Gastrocnemius medialis (tissue), 4 donors: ENCODE results near the gene ROBO1. TPM values are rescaled to one million over a fixed set of nuclear protein-coding genes. Genes with fewer than 3 reads are reported as not detected.

Experiments used
- ATAC-seq, 2 donors: fragments of 150-250 bp; one replicate each; pipeline ENCODE4 v1.9.1; 2016
- DNase-seq, 2 donors: peaks; one replicate each; pipeline ENCODE4 v3.0.0-alpha.2; 2019
- H3K27ac ChIP-seq, 4 donors: fragments of 200-600 bp; sonication (generic); 1 replicate in 1 of 4; 2 replicates in 3 of 4; pipeline ENCODE4 v1.5.1; 2016 to 2018; ENCODE audit warnings: mild to moderate bottlenecking in 2 of 4, moderate library complexity in 1 of 4
- H3K27me3 ChIP-seq, 3 donors: fragments of 200-600 bp; sonication (generic) in 2 of 3; 1 replicate in 1 of 3; 2 replicates in 2 of 3; pipeline versions ENCODE4 v1.5.1 to v1.6.0; 2016 to 2019; ENCODE audit warnings: mild to moderate bottlenecking in 1 of 3, moderate library complexity in 1 of 3
- H3K36me3 ChIP-seq, 2 donors: fragments of 200-600 bp; sonication (generic) in 1 of 2; one replicate each; pipeline ENCODE4 v1.5.1; 2017 to 2018
- H3K4me1 ChIP-seq, 2 donors: fragments of 200-600 bp; sonication (generic) in 1 of 2; one replicate each; pipeline ENCODE4 v1.5.1; 2016 to 2017; ENCODE audit warnings: mild to moderate bottlenecking in 2 of 2
- H3K4me3 ChIP-seq, 4 donors: fragments of 200-600 bp; sonication (generic) in 3 of 4; 1 replicate in 1 of 4; 2 replicates in 3 of 4; pipeline ENCODE4 v1.5.1; 2016 to 2019; ENCODE audit warnings: mild to moderate bottlenecking in 2 of 4
- H3K9me3 ChIP-seq, 3 donors: fragments of 200-600 bp; sonication (generic) in 2 of 3; 1 replicate in 1 of 3; 2 replicates in 2 of 3; pipeline ENCODE4 v1.5.1; 2016 to 2019
- CTCF ChIP-seq, 5 experiments: fragments of 450-650 bp in 3 of 5; fragments of 200-600 bp in 2 of 5; sonication (generic) in 2 of 5; IDR thresholded peaks in 4 of 5; conservative IDR thresholded peaks in 1 of 5; 1 replicate in 4 of 5; 2 replicates in 1 of 5; pipeline ENCODE4 v1.5.1; 2016 to 2019; ENCODE audit warnings: antibody characterized with exemption in 5 of 5, mild to moderate bottlenecking in 3 of 5, moderate library complexity in 3 of 5
- POLR2A ChIP-seq, 2 donors: fragments of 450-650 bp; IDR thresholded peaks; one replicate each; pipeline ENCODE4 v1.6.1; 2017; ENCODE audit warnings: antibody characterized with exemption in 2 of 2, mild to moderate bottlenecking in 2 of 2, moderate library complexity in 2 of 2
- in situ Hi-C, 4 donors: fragments of 200-750 bp; cut with MboI; loops; one replicate each; pipeline versions ENCODE4 v1.15.0 to v1.8.0; 2017; ENCODE audit warnings: low sequenced_read_pairs in 4 of 4
- intact Hi-C: fragments of 100-400 bp; cut with DNase I; formaldehyde crosslinking; loops from one replicate; pipeline ENCODE4 v1.15.1; 2023; ENCODE audit warnings: low total_unique reads
- total RNA-seq, 4 donors: library from RNA; depleted of rRNA; stranded (reverse); fragments of >200 nt; gene quantifications; one replicate each; pipeline versions ENCODE4 v1.1.0 to v1.2.3, GENCODE V29; 2016

The ROBO1 gene
- total RNA-seq, 4 donors from 2014 or later, result 4.2 to 16.0 (median 9.5) TPM

GRCh38 chr3:78906930-78907329, 860.9 kb downstream of the ROBO1 start:
- Histone ChIP-seq H3K27me3 (no peaks in the 10 kb centered on the region), H3K4me1 (no peaks in the 10 kb centered on the region), H3K36me3 (no peaks in the 10 kb centered on the region), H3K27ac (no peak overlapping the region), H3K9me3 (no peaks in the 10 kb centered on the region), H3K4me3 (no peak overlapping the region)
- intact Hi-C loops (no loop called here), in situ Hi-C loops (no loop called here)
- DNase-seq (no peak), ATAC-seq (no peak)
- no peak for TF ChIP-seq POLR2A (IDR thresholded peaks at IDR 0.05)

GRCh38 chr3:78906245-78906644, 861.6 kb downstream of the ROBO1 start:
- DNase-seq, result no peak
- no peak for TF ChIP-seq POLR2A (IDR thresholded peaks at IDR 0.05)
- no peak for TF ChIP-seq CTCF (IDR thresholded peaks at IDR 0.05 in 4 of 5, conservative IDR thresholded peaks at IDR 0.05 in 1 of 5)
- ATAC-seq, result no peak
- Histone ChIP-seq H3K27me3 (no peaks in the 10 kb centered on the region), H3K36me3 (no peaks in the 10 kb centered on the region), H3K9me3 (no peaks in the 10 kb centered on the region), H3K4me3 (no peak overlapping the region), H3K27ac (no peak overlapping the region), H3K4me1 (no peaks in the 10 kb centered on the region)
- in situ Hi-C loops, result no loop called here
- intact Hi-C loops, result no loop called here

GRCh38 chr3:78905700-78906099, 862.1 kb downstream of the ROBO1 start:
- H3K27ac ChIP-seq, result no peak overlapping the region
- intact Hi-C loops (no loop called here), in situ Hi-C loops (no loop called here)
- H3K27me3 ChIP-seq, result no peaks in the 10 kb centered on the region
- DNase-seq (no peak), ATAC-seq (no peak)
- TF ChIP-seq POLR2A (IDR thresholded peaks at IDR 0.05), result no peak
- no peaks in the 10 kb centered on the region for H3K4me1 ChIP-seq
- no peaks in the 10 kb centered on the region for H3K36me3 ChIP-seq
- no peak overlapping the region for H3K4me3 ChIP-seq
- H3K9me3 ChIP-seq, result no peaks in the 10 kb centered on the region

GRCh38 chr3:78901544-78901943, 866.3 kb downstream of the ROBO1 start:
- ATAC-seq, result no peak
- no peaks in the 10 kb centered on the region for H3K4me1 ChIP-seq
- no peak for DNase-seq
- no peak overlapping the region for H3K4me3 ChIP-seq
- no peak overlapping the region for H3K27ac ChIP-seq
- H3K27me3 ChIP-seq, result no peaks in the 10 kb centered on the region
- TF ChIP-seq POLR2A (IDR thresholded peaks at IDR 0.05) (no peak), CTCF (IDR thresholded peaks at IDR 0.05 in 4 of 5, conservative IDR thresholded peaks at IDR 0.05 in 1 of 5) (no peak)
- H3K36me3 ChIP-seq, result no peaks in the 10 kb centered on the region
- intact Hi-C loops, result no loop called here
- H3K9me3 ChIP-seq, result no peaks in the 10 kb centered on the region
- in situ Hi-C loops, result no loop called here

GRCh38 chr3:78900880-78901279, 866.9 kb downstream of the ROBO1 start:
- H3K4me3 ChIP-seq, result no peak overlapping the region

More at GRCh38 chr3:78900880-78901279, 866.9 kb downstream of the ROBO1 start:
- H3K27me3 ChIP-seq, result no peaks in the 10 kb centered on the region
- in situ Hi-C loops (no loop called here), intact Hi-C loops (no loop called here)
- no peak for ATAC-seq
- no peak for DNase-seq
- H3K27ac ChIP-seq, result no peak overlapping the region
- TF ChIP-seq CTCF (IDR thresholded peaks at IDR 0.05 in 4 of 5, conservative IDR thresholded peaks at IDR 0.05 in 1 of 5), result no peak
- TF ChIP-seq POLR2A (IDR thresholded peaks at IDR 0.05), result no peak
- no peaks in the 10 kb centered on the region for H3K4me1 ChIP-seq
- no peaks in the 10 kb centered on the region for H3K36me3 ChIP-seq
- no peaks in the 10 kb centered on the region for H3K9me3 ChIP-seq
